ENCODE data around the gene GSTA2.
"Not testable (repeated sequence)": the region's sequence is repeated elsewhere in the genome, so short reads cannot be mapped to it uniquely, and the experiment has no call there.

GSTA2 gene

GRCh38 chr6:52725535-52726192 lies 37.6 kb downstream of the GSTA2 start:
- DNase-seq (ENCODE audit: low read depth), result no peak

DNA sequence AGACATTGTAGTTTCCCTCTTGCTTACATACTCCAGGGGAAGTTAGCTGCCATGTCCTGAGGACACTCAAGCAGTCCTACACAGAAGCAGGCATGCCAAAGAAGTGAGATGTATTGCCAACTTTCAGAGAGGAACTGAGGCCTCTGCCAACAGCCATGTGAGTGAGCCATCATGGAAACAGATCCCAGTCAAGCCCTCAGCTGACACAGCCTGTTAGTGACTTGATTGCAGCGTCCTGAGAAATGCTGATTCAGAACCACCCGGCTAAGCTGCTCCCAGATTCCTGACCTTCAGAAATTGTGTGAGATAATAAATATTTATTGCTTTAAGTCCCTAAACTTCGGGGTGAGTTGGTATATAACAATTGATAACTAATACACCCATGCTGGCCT lies 38.1 kb downstream of the GSTA2 start:
- no peak for DNase-seq (ENCODE audit: low read depth)

DNA sequence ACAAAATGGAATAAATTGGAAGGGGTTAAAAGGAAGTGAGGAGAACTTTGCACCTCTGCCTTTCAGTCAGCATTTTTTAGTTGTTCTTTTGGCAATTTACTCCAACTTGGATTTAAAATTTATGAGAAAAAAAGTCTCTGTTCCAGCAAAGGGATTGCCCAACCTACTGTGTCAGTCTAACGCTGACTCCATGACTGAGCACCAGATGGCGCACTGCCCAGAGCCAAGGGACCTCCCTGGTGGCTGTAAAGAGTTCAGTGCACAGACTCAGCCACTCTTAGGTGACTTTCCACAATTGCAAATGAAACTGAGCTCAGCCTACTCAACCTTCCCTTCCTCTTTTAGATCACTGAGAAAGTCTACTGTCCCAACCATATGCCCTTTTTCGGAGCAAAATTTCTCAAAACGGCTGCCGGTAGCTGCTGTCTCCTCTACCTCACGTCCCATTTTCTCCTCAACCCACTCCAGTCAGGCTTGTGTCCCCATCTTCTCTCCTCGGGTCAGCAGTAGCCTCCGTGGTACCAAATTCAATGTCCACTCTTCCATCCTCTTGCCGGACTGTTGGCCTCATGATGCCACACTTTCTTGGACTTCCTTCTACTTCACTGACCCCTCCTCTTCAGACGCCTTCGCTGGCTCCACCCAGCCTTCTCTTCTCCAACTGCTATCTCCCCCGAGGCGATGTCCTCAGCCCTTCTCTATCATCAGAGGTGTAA lies 38.7 kb downstream of the GSTA2 start:
- peak; percentile 22 for DNase-seq (ENCODE audit: low read depth)

DNA sequence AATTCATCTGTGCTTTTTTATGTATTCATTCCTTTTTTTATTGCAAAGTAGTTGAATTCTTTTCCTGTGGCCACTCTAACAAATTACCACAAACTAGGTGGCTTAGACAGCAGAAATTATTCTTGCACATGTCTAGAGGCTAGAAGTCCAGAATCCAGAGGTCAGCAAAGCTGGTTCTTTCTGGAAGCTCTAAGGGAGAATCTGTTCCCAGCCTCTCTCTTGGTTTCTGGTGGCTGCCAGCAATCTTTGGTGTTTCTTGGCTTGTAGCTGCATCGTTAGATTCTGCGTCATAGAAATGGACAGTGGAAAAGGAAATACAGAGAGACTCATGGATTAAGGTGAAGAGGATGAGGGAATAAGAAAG lies 39.3 kb downstream of the GSTA2 start:
- DNase-seq (ENCODE audit: low read depth), result no peak

GRCh38 chr6:52720321-52720720 lies 43.0 kb downstream of the GSTA2 start:
- DNase-seq (ENCODE audit: low read depth), result no peak

GRCh38 chr6:52718550-52718949 lies 44.7 kb downstream of the GSTA2 start:
- no peak for DNase-seq (ENCODE audit: low read depth)

DNA sequence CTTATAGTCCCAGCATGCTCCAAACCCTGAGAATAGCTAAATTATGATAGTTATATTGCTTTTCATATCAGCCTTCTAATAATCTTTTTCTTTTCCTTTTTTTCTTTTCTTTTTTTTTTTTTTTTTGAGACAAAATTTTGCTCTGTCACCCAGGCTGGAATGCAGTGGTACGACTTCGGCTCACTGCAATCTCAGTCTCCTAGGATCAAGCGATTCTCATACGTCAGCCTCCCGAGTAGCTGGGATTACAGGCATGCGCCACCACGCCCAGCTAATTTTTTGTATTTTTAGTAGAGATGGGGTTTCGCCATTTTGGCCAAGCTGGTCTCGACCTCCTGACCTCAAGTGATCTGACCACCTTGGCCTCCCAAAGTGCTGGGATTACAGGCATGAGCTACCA lies 48.5 kb downstream of the GSTA2 start:
- not testable (repeated sequence) for DNase-seq (ENCODE audit: low read depth)

GRCh38 chr6:52712136-52712535 lies 51.1 kb downstream of the GSTA2 start:
- no peak for DNase-seq (ENCODE audit: low read depth)

DNA sequence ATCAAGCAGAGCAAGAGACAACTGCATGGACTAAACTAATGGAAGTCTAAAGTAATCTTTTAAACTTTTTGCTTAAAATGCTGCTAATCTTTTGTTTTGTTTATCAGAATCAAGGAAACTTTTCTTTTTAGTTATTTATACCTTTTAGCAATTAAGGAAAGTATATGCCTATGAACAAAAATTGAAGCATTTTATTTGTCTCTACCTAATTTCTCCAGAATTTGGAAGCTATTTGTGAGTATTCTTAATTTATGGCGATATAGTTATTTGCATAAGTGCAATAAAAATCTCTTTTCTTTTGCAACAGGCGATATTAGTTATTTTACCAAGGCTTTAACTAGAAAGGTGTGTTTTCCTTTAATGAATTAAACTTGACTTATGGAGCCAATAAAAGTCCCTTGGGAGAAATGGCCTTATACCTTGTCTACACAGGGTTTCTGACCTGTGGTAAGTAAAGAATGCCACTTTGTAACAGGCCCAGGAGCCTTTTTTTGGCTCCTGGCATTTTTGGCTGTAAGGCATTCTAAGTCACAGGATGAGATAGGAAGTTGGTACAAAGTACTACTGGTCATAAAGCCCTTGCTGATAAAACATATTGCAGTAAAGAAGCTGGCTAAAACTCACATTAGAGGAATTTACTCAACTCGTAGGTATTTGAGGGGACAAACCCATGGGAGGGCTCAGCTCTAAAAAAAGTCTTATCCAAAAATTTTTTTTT lies 55.2 kb downstream of the GSTA2 start:
- no peak for DNase-seq (ENCODE audit: low read depth)

GRCh38 chr6:52706001-52706400 lies 57.3 kb downstream of the GSTA2 start:
- no peak for DNase-seq (ENCODE audit: low read depth)

DNA sequence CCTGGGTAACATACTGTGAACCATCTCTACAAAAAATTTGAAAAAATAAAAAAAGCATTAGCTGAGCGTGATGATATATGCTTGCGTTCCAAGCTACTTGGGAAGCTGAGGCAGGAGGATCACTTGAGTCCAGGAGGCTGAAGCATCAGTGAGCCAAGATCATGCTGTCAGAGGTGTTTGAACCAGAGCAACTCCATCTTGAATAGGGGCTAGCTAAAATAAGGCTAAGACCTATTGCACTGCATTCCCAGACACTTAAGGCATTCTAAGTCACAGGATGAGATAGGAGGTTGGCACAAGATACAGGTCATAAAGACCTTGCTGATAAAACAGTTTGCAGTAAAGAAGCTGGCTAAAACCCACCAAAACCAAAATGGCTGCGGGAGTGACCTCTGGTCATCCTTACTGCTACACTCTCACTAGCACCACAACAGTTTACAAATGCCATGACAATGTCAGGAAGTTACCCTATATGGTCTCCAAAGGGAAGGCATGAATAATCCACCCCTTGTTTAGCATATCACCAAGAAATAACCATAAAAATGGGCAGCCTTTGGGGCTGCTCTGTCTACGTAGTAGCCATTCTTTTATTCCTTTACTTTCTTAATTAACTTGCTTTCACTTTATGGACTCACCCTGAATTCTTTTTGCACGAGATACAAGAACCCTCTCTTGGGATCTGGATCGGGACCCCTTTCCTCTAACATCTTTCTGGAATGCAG lies 58.3 kb downstream of the GSTA2 start:
- DNase-seq (ENCODE audit: low read depth), result not testable (repeated sequence)

GRCh38 chr6:52704060-52704459 lies 59.2 kb downstream of the GSTA2 start:
- no peak for DNase-seq (ENCODE audit: low read depth)

All from non-pigmented ciliary epithelial cell (primary cell).